ENCODE results near the gene AMPH.

The AMPH gene

DNA sequence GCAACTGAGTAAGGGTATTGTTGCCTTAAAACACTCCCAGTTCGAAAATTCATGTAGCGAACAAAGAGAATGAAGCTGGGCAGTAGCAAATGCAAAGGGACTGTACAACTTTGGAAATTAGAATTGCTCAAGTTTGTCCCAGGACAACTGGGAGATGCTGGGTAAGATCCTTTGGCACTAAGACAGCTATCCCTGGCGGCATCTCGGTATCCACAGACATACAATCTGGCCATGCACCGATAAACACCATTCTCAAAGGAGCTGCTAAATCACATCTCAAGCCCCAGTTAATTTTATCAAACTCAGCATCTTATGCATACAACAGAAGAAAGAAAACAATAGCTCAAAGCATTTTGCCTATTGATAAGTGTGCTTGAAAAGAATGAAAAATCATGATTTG lies 177.3 kb downstream of the AMPH start:
- no peak for DNase-seq

DNA sequence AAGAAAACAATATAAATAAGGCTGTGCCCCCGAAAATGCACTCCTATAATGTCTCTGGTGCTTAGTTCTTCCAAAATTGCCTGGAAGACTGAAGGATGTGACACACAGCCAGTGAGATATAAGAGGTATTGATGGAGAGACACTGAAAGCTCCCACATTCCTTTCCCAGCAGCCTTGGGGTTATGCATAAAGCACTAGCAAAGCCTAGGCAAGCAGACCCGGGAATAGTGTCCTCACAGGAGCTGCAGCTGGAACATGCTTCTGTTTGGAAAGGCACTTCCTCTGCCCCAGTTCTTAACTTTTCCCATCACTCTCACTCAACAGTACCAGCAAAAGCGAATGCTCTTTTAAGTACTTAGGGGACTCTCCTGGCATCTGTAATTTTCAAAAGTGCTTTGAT lies 178.0 kb downstream of the AMPH start:
- DNase-seq: no peak

DNA sequence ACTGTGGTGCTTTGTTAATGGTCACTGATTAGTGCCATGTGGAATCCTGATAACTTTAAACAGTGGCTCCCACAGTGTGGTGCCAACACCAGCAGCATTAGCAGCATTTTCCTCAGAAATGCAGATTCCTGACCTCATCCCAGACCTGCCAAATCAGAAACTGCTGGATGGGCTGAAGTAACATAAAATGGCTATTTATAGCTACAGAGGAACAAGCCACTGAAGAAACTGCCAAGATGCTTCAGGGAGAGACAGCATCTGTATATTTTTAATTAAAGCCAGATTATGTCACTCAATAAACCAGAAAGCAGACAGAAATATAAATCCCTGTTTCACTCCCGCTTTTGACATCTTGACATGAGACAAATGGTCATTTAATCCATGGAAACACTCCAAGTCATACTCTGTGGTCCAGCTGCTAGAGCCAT lies 178.5 kb downstream of the AMPH start:
- DNase-seq: no peak

DNA sequence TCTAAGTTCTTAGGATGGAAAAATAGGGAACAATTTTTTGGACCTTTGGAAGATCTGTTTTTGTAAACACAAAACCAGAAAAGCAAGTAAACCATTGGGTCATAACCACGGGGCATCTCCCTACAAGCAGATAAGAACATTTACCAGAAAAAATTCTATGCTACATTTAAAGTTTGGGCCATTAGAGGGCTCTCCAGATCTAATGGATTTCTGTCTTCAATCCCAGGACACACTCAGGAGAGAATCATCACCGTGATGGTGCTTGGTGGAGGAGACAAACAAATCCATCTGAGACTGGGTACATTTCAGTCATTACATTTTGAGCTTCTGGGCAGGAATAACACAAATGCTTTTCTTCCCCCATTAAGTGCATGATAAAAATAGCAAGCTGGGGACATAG lies 179.3 kb downstream of the AMPH start:
- no peak for DNase-seq

DNA sequence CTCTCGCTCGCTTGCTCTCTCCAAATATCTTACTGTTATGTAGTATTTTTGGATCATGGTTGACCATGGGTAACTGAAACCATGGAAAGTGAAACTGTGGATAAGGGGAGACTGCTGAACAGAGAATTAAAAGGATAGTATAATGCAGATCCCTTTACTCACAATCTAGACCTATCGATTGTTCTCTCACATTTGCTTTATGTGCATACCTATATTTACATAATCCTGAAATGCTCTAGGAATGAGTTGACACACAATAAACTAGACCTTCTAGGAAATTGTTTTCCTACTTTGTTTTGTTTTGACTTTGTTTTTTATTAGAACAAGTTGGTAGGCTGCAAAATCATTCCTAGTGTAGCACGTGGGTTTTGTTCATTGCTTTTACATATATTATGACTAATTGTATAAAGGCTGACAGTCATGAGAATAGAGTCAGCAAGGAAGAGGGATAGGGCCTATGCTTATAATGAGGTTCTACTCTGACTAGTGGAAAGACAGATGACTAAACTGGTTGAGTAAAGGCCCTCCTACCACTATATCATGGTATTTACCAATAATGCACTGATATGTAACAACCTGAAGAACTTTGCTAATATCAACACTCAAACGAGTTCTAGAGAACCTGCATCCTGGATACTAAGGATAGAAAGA lies 182.5 kb downstream of the AMPH start:
- DNase-seq: no peak

DNA sequence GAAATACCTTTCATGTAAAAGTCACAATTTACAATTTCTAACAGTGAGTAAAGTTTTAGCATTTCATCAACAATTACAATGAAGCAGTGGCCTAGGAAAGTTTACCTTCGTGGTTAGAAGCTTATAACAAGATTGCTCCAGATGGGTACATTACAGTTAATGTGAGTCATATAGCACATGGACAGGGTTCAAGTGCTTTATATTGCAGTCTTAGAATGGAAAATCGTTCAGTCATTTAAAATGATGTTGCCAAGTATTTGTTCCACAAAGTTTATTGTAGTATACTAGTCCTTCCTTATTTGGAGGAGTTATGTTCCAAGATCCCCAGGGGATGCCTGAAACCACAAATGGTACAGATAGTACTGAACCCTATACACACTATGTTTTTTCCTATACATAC lies 183.1 kb downstream of the AMPH start:
- no peak for DNase-seq

DNA sequence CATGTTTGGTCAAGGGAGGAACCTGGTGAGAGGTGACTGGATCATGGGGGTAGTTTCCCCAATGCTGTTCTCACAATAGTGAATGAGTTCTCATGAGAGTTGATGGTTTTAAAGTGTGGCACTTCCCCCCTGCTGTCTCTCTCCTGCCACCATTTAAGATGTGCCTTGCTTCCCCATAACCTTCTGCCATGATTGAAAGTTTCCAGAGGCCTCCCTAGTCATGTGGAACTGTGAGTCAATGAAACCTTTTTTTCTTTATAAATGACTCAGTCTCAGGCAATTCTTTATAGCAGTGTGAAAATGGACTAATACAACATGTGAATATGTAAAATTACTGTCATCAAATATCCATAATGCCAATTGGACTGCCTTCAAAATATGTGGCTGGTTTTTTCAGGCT lies 192.2 kb downstream of the AMPH start:
- DNase-seq: peak in 1 of 2 donors; percentile 1

DNA sequence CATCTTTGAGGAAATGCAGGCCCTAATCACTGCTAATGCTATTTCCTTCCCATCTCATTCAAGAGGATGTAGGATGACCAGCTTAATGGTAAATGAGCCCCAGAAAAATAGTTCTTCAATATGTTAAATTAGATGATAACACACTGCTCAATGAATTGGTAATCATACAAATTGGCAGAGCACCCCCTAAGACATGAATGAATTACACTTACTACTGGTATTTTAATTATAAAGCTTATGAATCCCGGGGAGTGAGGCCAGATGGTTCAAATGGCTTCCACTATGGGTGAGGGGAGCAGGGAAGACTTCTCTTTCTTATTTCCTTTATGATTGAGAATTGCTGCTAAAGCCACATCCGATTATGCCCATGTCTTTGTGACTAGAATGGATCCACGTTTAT lies 198.5 kb downstream of the AMPH start:
- no peak for DNase-seq

DNA sequence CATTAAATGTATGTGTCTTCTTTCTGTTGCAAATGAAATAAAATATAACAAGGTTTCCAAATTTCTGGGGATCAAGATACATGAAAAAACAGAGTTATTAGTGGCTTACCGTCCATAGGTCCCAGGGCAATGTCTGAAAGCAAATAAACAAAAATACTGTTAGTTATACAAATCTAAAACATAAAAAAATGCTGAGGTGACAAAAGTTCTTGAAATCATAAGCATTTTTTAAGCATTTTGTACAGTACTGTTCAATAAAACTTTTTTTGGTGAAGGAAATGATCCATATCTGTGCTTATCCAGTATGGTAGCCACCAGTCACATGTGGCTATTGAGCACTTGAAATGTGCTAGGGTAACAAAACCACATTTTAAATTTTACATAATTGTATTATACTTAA lies 199.1 kb downstream of the AMPH start:
- DNase-seq: no peak

DNA sequence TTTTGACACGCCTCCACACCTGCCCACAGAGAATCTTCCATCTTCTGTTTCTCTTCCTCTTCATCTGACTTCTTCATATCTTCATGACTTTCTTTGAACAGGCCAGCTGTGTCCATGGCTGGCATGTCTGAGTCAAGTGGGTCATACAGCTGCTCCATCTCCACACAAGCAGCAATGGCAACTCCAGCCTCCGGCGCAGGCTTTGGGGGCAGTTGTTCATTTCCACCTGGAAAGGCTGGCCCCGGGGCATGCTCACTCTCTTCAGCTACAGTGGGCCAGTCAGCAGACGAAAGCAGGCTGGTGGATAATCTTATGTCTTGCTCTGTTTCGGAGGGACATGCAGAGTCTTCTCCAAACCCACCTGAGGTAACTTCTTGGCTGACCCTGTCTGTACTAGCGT lies 202.1 kb downstream of the AMPH start:
- no peak for DNase-seq

DNA sequence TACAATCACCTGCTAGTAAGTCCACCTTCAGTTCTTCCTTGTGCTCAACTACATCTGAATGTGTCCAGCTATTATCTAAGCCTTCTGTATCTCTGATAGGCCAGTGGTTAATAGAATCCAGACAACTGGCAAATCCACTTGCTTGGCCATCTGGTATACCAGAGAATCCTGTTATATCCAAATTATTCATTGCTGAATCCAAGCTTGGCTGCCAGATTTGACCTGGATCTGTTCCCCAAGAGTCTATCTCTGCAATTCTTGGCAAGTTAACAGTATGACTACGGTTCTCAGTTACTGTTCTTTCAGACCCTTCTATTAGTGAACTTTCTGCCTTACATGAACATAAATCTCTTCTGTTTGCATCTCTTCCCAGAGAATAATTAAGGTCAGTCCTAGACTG lies 203.1 kb downstream of the AMPH start:
- no peak for DNase-seq

DNA sequence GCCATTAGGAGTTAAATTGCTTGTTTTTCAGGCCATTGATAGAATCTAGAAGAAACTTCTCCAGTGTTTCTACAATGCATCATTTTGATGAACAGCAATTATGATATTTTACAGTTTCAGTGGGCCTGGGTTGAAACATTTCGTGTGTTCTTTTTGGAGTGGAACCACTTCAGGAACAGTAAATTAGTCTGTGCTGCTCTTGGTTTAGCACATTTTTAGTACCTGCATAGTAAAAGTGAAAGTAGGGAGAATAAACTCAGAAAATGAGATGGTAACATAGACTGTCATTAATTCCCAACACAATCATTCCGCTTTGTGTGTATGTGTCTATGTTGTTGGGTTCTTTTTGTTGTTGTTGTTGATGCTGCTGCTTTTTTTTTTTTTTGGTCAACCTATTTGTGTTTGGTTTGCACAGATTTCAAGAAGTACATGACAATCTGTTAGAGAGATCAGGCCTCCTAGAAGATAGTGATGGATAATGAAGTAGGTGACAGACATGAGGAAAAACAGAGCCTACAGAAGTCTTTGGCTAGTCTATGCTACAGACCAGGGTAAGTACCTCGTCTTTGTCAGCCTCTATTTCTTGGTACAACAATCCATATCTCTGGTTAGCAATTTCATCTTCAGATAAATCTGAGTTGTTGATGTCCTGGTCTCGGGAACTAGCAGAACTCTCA lies 203.8 kb downstream of the AMPH start:
- no peak for DNase-seq

DNA sequence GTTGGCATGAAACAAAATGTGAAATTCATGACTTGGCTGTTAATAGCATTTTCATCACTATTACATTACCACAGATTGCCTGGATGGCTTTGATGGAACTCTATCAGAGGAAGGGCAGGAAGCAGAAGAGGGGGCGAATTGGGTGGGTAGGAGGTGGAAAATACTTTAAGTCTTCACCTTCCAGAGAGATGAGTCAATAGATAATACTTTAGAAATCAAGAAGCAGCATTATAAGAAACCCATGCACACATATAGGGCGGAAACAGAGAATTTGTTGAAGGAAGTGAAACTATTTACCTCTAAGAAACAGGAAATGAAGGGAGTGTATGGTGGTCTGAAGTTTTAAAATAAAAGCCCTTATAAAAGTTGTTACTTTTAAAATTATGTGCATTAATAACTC lies 205.7 kb downstream of the AMPH start:
- no peak for DNase-seq

DNA sequence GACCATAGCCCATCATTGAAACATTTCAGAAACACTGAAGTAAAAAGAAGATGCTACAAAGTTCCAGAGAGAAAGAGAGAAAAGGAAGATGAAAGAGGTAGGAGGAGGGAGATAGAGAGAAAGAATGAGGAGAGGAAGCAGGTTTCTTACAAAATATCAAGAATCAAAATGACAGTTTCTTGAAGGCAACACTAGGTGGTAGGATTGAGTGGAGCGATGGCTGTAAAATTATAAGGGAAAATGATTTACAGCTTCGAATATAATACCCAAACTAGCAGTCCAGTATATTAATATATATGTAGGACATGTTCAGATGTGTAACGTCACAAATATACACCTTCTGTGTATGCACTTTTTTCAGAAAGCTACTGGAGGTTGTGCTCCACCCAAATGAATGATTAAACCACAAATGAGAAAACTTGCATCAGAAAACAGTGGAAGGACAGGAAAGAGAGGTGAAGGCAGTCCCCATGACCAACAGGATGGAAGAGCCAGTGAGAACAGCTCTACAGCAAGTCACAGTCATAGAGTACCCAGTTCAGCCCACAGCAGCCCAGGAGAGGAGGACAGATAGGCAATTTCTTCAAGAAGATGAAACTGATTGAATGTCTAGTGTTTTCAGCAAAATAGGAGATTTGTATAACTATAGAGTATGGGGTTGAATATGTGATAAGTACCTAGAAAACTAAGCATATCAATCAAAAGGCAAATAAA lies 206.3 kb downstream of the AMPH start:
- no peak for DNase-seq

DNA sequence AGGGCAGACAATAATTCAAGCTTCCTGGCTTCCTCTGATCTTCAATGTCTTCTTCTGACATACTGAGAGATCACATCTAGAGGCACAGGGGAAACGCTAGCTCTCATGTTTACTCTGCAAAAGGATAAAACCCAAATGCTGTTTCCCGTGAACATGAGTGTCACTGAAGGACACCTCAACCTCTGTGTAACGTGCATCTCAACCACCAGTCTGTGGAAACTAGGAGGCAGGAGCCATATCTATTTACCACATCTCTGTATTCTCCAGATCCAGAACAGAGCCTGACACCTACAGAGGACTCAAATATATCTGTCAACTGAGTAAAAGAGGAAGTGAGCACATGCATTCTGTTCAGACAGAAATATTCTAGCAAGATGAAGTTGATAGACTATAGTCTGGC lies 217.4 kb downstream of the AMPH start:
- DNase-seq: no peak

DNA sequence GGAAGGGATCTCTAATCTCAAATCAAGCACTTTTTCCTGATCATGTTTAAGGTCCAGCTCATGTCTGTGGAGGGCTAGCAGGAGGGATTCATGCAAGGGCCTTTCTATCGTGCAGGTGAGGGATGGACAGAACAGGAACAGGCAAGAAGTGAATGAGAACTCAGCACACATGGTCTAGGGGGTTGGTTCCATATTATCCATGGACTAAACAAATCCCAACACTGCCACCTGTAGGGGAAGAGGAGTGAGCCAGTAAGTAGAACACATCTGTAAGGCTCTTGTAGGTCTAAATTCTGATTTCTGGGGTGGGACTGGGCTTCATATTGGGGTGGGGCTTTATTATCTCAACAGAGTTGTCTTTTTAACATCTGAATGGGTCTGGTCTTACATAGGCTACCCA lies 219.8 kb downstream of the AMPH start:
- DNase-seq: peak in 1 of 2 donors; percentile 16

DNA sequence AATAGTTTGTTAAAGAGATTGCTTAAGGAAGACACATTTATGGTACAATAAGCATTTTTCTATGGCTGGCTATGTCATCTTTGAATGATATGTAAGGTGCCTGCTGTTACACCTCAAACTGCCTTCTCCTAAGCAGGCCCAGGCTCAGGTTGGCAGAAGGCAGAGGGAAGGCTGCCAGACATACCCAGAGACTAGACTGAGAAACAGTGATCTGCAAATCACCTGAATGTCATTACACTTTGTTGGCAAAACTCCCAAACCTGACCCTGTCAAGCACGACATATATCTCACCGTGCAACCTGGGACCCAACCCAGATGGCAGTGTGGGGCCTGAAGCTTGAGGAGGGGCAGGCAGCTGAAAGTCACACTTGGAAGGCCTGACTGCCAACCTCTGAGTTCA lies 221.1 kb downstream of the AMPH start:
- no peak for DNase-seq

DNA sequence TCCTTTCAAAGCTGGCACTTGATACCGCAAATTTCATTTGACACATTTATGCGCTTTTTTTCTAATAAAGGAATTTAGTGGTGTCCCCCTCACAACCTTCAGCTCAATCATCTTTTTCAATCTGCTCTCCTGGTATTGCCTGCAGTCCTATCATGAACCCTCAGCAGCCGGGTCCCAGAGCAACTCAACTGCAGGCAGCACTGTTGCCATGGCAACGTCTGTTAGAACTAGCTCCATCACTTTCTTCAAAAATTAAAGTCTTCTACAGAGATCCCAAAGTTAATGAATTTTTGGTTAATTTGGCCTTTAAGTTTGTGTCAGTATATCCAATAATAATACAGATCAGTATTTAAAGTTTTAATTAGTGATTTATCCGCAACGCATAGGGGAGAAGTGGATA lies 221.6 kb downstream of the AMPH start:
- no peak for DNase-seq

DNA sequence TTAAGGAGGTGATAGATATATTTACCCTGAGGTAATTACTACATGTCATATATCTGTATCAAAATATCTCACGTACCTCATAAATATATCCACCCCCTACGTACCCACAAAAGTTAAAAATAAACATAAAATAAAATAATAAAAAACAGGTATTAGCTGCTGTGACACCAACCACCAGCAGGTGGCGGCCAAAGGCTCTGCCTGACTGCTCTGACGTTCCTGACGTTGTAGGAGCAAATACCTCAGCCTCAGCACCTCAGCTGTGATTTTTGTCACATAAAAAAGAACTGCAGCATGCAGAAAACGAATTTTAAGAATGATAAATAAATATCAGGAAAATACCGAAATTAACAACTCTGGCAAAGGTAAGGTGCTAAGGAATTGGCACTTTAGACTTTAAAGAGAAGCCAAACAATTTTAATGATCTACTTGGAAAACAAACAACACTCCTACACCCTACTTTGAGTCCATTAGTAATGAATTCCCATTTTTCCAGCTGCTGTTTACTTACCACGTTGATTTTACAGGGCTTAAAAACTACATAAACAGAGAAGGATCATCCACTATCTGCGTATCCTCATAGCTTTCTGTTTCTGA lies 232.3 kb downstream of the AMPH start:
- peak; percentile 11 to 68 for DNase-seq

DNA sequence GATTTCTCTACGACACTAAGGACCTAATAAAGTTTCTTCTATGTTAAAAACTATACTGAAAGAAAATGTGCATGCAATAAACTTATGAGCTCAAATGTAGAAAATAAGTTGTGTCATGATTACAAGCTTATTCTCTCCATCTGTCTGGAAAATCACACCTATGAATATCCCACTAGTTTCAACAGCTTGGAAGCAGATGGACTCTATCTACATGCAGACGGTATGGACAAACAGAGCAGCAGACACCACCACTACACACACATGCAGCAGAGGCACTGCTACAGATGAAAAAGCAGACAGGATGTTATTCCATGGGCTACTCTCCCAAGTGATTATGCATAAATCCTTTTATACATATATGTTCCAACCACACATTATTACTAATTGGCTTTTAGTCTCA lies 234.3 kb downstream of the AMPH start:
- DNase-seq: no peak

DNA sequence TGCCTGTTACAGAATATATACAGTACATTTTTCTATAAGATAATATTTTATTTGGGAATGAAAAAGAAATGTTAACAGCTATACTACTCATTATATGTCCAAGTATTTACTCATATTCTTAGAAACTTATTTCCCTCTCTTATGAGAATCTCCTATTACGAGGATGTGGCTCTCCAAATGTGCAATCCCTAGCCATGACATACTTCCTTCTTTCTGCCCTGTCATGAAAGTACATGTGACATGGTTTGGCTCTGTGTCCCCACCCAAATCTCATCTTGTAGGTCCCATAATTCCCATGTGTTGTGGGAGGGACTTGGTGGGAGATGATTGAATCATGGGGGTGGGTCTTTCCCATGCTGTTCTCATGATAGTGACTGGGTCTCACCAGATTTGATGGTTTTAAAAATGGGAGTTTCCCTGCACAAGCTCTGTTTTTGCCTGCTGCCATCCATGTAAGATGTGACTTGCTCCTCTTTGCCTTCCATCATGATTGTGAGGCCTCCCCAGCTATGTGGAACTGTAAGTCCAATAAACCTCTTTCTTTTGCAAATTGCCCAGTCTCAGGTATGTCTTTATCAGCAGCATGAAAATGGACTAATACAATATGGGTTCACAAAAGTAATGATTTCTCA lies 235.1 kb downstream of the AMPH start:
- DNase-seq: peak; percentile 25 to 26

DNA sequence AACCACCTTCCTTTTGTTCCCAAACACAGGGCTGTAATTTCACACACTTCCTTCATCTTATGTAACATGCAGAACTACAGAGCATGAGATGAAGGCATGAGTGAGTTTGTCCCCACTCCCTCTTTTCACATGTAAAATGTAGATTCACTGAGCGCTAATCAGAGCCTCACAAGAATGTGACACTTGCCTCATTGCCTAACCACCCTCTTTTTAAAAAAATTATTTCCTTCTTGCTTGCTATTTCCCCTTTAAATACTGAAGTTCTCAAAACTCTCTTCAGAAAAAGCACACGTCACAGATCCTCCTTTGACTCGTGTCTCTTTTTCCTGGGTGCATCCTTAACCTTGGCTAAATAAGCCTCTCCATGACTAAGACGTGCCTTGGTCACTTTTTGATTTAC lies 236.5 kb downstream of the AMPH start:
- DNase-seq: peak; percentile 64 to 72

DNA sequence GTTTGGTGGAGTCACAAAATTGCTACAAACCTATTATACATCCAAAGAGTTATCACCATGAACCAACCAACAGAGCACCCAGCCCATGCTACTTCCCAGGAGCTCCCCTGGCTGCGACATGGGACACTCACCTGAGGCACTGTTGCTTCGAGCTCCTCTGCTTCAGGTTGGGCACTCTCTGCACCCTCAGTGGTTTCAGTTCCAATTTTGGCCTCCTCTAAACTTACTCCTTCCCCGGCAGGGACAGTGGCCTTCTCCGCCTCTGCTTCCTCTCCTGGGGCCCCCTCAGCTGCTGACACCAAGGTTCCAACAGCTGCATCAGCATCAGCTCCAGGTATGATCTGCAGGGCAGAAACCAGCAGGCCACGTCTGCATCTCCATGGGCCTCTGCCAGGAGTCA lies 237.3 kb downstream of the AMPH start:
- DNase-seq: no peak

DNA sequence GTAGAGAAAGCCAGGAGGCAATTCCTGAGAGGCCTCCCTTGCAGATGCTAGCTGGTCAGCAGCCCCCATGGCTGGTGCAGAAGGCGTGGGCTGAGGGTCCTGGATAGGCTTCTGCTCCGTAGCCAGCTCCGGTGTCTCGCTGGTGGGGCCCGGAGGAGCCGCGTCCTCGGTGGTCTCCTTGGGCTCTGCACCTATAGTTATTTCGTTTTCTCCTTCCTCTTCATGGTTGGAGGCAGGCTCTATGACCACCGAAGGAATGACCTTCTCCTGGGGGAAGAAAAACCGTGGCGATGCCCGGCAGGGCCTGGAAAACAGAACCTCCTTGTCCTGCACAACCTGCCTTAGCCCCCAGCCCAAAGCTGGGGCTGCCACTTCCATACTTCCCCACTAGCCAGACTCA lies 239.4 kb downstream of the AMPH start:
- no peak for DNase-seq
